Measurements from ENCODE around the gene SSR4.
"Not testable (repeated sequence)": the region's sequence is repeated elsewhere in the genome, so short reads cannot be mapped to it uniquely, and the experiment has no call there.

Gene SSR4

GRCh38 chrX:153807976-153808375, 13.5 kb downstream of the SSR4 start:
- DNase-seq = no peak

- no peak for DNase-seq
Measured at GRCh38 chrX:153812220-153812619, 17.8 kb downstream of the SSR4 start.

GRCh38 chrX:153813161-153813560, 18.7 kb downstream of the SSR4 start:
- no peak for DNase-seq

GRCh38 chrX:153814591-153815315, 20.3 kb downstream of the SSR4 start:
- no peak for DNase-seq

GRCh38 chrX:153816831-153817690, 22.6 kb downstream of the SSR4 start:
- DNase-seq = no peak

- DNase-seq = not testable (repeated sequence)
Measured at GRCh38 chrX:153818064-153818463, 23.6 kb downstream of the SSR4 start.

GRCh38 chrX:153818571-153819383, 24.3 kb downstream of the SSR4 start:
- DNase-seq = peak in 1 of 2 experiments; percentile 56

GRCh38 chrX:153819384-153820040, 25.0 kb downstream of the SSR4 start:
- DNase-seq = no peak

- peak; percentile 50 to 76 for DNase-seq
Measured at GRCh38 chrX:153820601-153821000, 26.1 kb downstream of the SSR4 start.

GRCh38 chrX:153821066-153821465, 26.6 kb downstream of the SSR4 start:
- no peak for DNase-seq

- DNase-seq = peak in 1 of 2 experiments; percentile 22
Measured at GRCh38 chrX:153824348-153824747, 29.9 kb downstream of the SSR4 start.

GRCh38 chrX:153825042-153825441, 30.6 kb downstream of the SSR4 start:
- DNase-seq = no peak

- DNase-seq = no peak
Measured at GRCh38 chrX:153827016-153827415, 32.5 kb downstream of the SSR4 start.

GRCh38 chrX:153827903-153828302, 33.4 kb downstream of the SSR4 start:
- DNase-seq = no peak

- no peak for DNase-seq
Measured at GRCh38 chrX:153828308-153828707, 33.8 kb downstream of the SSR4 start.

- peak in 1 of 2 experiments; percentile 56 for DNase-seq
Measured at GRCh38 chrX:153828723-153829548, 34.5 kb downstream of the SSR4 start.

- DNase-seq = no peak
Measured at GRCh38 chrX:153829549-153829798, 35.0 kb downstream of the SSR4 start.

- peak in 1 of 2 experiments; percentile 20 for DNase-seq
Measured at GRCh38 chrX:153829799-153830639, 35.6 kb downstream of the SSR4 start, which contains the start of gene PDZD4. Gene PDZD4, minus strand, starts transcription at chrX:153830544. Its CDS starts 246 bp downstream, at chrX:153830298.

GRCh38 chrX:153830640-153831428, 36.4 kb downstream of the SSR4 start:
- peak in 1 of 2 experiments; percentile 35 for DNase-seq

Measured in NCI-H524 (cell line).